DOHH2 (cell line): ENCODE results near the gene GIMAP7.

Experiments used
- EZH2phosphoT487 ChIP-seq: fragments of 200-600 bp; sonication (generic); IDR thresholded peaks from 2 replicates; pipeline ENCODE4 v1.6.1; 2017; ENCODE audit warnings: borderline replicate concordance, mild to moderate bottlenecking, antibody characterized with exemption, low read length, moderate library complexity, mixed read lengths
- TF ChIP-seq, protein P1 (sequence below): fragments of 200-600 bp; sonication (generic); IDR thresholded peaks from one replicate; pipeline ENCODE4 v1.5.1; 2014; ENCODE audit warnings: antibody characterized with exemption, mild to moderate bottlenecking, low read depth, low read length; ENCODE audit not compliant: poor library complexity, severe bottlenecking

DNA sequence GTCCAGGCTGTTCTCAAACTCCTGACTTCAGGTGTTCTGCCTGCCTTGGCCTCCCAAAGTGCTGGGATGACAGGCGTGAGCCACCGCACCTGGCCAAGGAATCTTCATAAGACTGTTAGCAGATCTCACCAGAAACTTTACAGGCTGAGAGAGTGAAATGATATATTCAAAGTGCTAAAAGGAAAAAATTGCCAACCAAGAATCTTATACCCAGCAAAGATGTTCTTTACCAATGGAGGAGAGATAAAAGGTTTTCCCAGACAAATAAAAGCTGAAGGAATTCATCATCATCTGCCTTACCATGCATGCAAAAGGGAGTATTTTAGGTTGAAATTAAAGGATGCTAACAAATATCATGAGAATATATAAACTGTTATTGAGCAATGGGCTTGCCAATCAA is 23.6 kb downstream of the GIMAP7 start:
- TF ChIP-seq, protein P1, sequence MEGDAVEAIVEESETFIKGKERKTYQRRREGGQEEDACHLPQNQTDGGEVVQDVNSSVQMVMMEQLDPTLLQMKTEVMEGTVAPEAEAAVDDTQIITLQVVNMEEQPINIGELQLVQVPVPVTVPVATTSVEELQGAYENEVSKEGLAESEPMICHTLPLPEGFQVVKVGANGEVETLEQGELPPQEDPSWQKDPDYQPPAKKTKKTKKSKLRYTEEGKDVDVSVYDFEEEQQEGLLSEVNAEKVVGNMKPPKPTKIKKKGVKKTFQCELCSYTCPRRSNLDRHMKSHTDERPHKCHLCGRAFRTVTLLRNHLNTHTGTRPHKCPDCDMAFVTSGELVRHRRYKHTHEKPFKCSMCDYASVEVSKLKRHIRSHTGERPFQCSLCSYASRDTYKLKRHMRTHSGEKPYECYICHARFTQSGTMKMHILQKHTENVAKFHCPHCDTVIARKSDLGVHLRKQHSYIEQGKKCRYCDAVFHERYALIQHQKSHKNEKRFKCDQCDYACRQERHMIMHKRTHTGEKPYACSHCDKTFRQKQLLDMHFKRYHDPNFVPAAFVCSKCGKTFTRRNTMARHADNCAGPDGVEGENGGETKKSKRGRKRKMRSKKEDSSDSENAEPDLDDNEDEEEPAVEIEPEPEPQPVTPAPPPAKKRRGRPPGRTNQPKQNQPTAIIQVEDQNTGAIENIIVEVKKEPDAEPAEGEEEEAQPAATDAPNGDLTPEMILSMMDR, result no peak
- TF ChIP-seq EZH2phosphoT487, result no peak
